Neural cell (in vitro differentiated cells): Measurements from ENCODE around the gene PLCH1. TPM values are rescaled to one million over a fixed set of nuclear protein-coding genes. Genes with fewer than 3 reads are reported as not detected.

Experiments used
- H2AFZ ChIP-seq: fragments of 200-600, 300-800 bp; sonication (generic), shearing (Covaris generic); 2 replicates; pipeline ENCODE4 v1.6.0; 2014; ENCODE audit warnings: low read depth, mild to moderate bottlenecking, antibody characterized with exemption, low read length, moderate library complexity
- H3F3A ChIP-seq: fragments of 200-600 bp; shearing (Covaris generic); 2 replicates; pipeline ENCODE4 v1.6.1; 2016; ENCODE audit warnings: mild to moderate bottlenecking, moderate library complexity, mixed read lengths, antibody characterized with exemption, low read length; ENCODE audit not compliant: insufficient read depth, poor library complexity, severe bottlenecking
- H3K27ac ChIP-seq: fragments of 200-600, 300-800 bp; sonication (generic), shearing (Covaris generic); 2 replicates; pipeline ENCODE4 v1.5.1; 2014; ENCODE audit warnings: mild to moderate bottlenecking, low read length, moderate library complexity
- H3K27me3 ChIP-seq: fragments of 300-800, 200-600 bp; sonication (generic), shearing (Covaris generic); 2 replicates; pipeline ENCODE4 v1.6.0; 2014; ENCODE audit warnings: mild to moderate bottlenecking, low read depth, low read length, moderate library complexity; ENCODE audit not compliant: insufficient read depth
- H3K36me3 ChIP-seq: fragments of 300-800, 200-600 bp; sonication (generic), shearing (Covaris generic); 2 replicates; pipeline ENCODE4 v1.5.1; 2014; ENCODE audit warnings: mild to moderate bottlenecking, antibody characterized with exemption, low read length, moderate library complexity; ENCODE audit not compliant: insufficient read depth
- H3K4me2 ChIP-seq: fragments of 300-800, 200-600 bp; sonication (generic), shearing (Covaris generic); 2 replicates; pipeline ENCODE4 v1.6.0; 2014; ENCODE audit warnings: mild to moderate bottlenecking, low read length
- H3K4me3 ChIP-seq: fragments of 300-800, 200-600 bp; sonication (generic), shearing (Covaris generic); 2 replicates; pipeline ENCODE4 v1.5.1; 2014; ENCODE audit warnings: mild to moderate bottlenecking, low read length, moderate library complexity
- H3K79me2 ChIP-seq: fragments of 200-600 bp; shearing (Covaris generic); replicated peaks from 2 replicates; pipeline ENCODE4 v1.6.0; 2014; ENCODE audit warnings: mild to moderate bottlenecking, low read length, moderate library complexity; ENCODE audit not compliant: insufficient read depth
- H3K9ac ChIP-seq: fragments of 300-800, 200-600 bp; sonication (generic), shearing (Covaris generic); 2 replicates; pipeline ENCODE4 v1.6.1; 2016; ENCODE audit warnings: mild to moderate bottlenecking, low read length, mixed read lengths
- H3K9me2 ChIP-seq: fragments of 200-600 bp; shearing (Covaris generic); 2 replicates; pipeline ENCODE4 v1.6.1; 2016; ENCODE audit warnings: mild to moderate bottlenecking, low read length, mixed read lengths; ENCODE audit not compliant: insufficient read depth
- H3K9me3 ChIP-seq: fragments of 200-600, 300-800 bp; sonication (generic), shearing (Covaris generic); 2 replicates; pipeline ENCODE4 v1.6.1; 2016; ENCODE audit warnings: mild to moderate bottlenecking, mixed run types, low read length, moderate library complexity, mixed read lengths
- H4K20me1 ChIP-seq: fragments of 200-600 bp; shearing (Covaris generic); 2 replicates; pipeline ENCODE4 v1.6.1; 2016; ENCODE audit warnings: mild to moderate bottlenecking, mixed run types; ENCODE audit not compliant: insufficient read depth
- CTCF ChIP-seq: fragments of 450-650 bp; IDR thresholded peaks from 2 replicates; pipeline ENCODE4 v1.5.1; 2014; ENCODE audit warnings: antibody characterized with exemption, mild to moderate bottlenecking, moderate library complexity; ENCODE audit not compliant: poor library complexity, severe bottlenecking
- EP300 ChIP-seq: fragments of 450-650 bp; conservative IDR thresholded peaks from 2 replicates; pipeline ENCODE4 v1.6.1; 2014; ENCODE audit warnings: antibody characterized with exemption, mild to moderate bottlenecking, moderate library complexity; ENCODE audit not compliant: poor library complexity, severe bottlenecking
- EZH2 ChIP-seq: fragments of 200-600, 300-800 bp; shearing (Covaris generic), sonication (generic); IDR thresholded peaks from 2 replicates; pipeline ENCODE4 v1.6.1; 2014; ENCODE audit warnings: antibody characterized with exemption, low read length, borderline replicate concordance, mild to moderate bottlenecking; ENCODE audit not compliant: insufficient read depth, poor library complexity, severe bottlenecking
- MXI1 ChIP-seq: fragments of 450-650 bp; conservative IDR thresholded peaks from 2 replicates; pipeline ENCODE4 v1.6.1; 2014; ENCODE audit warnings: antibody characterized with exemption, mild to moderate bottlenecking; ENCODE audit not compliant: poor library complexity, severe bottlenecking
- POLR2AphosphoS5 ChIP-seq: IDR thresholded peaks from 2 replicates; pipeline ENCODE4 v1.6.1; 2012
- RAD21 ChIP-seq: fragments of 450-650 bp; conservative IDR thresholded peaks from 2 replicates; pipeline ENCODE4 v1.6.1; 2014; ENCODE audit warnings: antibody characterized with exemption, mild to moderate bottlenecking, moderate library complexity
- REST ChIP-seq: IDR thresholded peaks from 2 replicates; pipeline ENCODE4 v1.6.1; 2012; ENCODE audit warnings: borderline replicate concordance
- SMC3 ChIP-seq: fragments of 450-650 bp; conservative IDR thresholded peaks from 2 replicates; pipeline ENCODE4 v1.6.1; 2014; ENCODE audit warnings: antibody characterized with exemption, mild to moderate bottlenecking, moderate library complexity; ENCODE audit not compliant: poor library complexity
- TAF1 ChIP-seq: IDR thresholded peaks from 2 replicates; pipeline ENCODE4 v1.6.1; 2012; ENCODE audit warnings: low read depth
- polyA plus RNA-seq: library from polyadenylated mRNA; depleted of rRNA; stranded (reverse); fragments of >200 nt; gene quantifications from 2 replicates; pipeline ENCODE4 v1.2.3, GENCODE V29; 2014

Gene PLCH1
- polyA plus RNA-seq, 1 donor from 2014 or later, result 13.5 TPM

- Histone ChIP-seq H3K36me3 (no peaks in the 10 kb centered on the region), H3K9me3 (no peaks in the 10 kb centered on the region), H3K4me2 (no peak overlapping the region), H3K4me3 (no peak overlapping the region), H3K27ac (no peak overlapping the region), H3F3A (no peaks in the 10 kb centered on the region), H3K9ac (no peak overlapping the region), H3K27me3 (no peaks in the 10 kb centered on the region), H3K9me2 (no peaks in the 10 kb centered on the region), H3K79me2 (peaks cover 5% of the 10 kb centered on the region), H2AFZ (no peak overlapping the region), H4K20me1 (no peaks in the 10 kb centered on the region)
- TF ChIP-seq EZH2 (no peak), CTCF (no peak), TAF1 (no peak), REST (no peak), MXI1 (no peak), SMC3 (no peak), EP300 (no peak), RAD21 (no peak), POLR2AphosphoS5 (no peak)
These were observed 115.3 kb downstream of the PLCH1 start for GRCh38 chr3:155629556-155629955.

- Histone ChIP-seq H3K4me2 (no peak overlapping the region), H3K9ac (no peak overlapping the region)
These were observed 115.8 kb downstream of the PLCH1 start for GRCh38 chr3:155629056-155629455.

More at GRCh38 chr3:155629056-155629455, 115.8 kb downstream of the PLCH1 start:
- Histone ChIP-seq H3F3A (no peaks in the 10 kb centered on the region), H3K4me3 (no peak overlapping the region), H3K9me2 (no peaks in the 10 kb centered on the region), H3K27me3 (no peaks in the 10 kb centered on the region), H3K27ac (no peak overlapping the region), H2AFZ (no peak overlapping the region), H3K36me3 (no peaks in the 10 kb centered on the region), H3K9me3 (no peaks in the 10 kb centered on the region), H4K20me1 (no peaks in the 10 kb centered on the region), H3K79me2 (peaks cover 5% of the 10 kb centered on the region)
- no peak for TF ChIP-seq SMC3
- TF ChIP-seq EZH2, result no peak
- no peak for TF ChIP-seq MXI1
- no peak for TF ChIP-seq TAF1
- no peak for TF ChIP-seq CTCF
- TF ChIP-seq POLR2AphosphoS5, result no peak
- no peak for TF ChIP-seq EP300
- TF ChIP-seq RAD21, result no peak
- no peak for TF ChIP-seq REST
